RWPE2 (cell line): ENCODE measurements around the gene CADPS.

Experiments used
- ATAC-seq: fragments of 200-7000 bp; cut with Tn5 transposase; 3 replicates; pipeline ENCODE4 v1.9.1; 2021; ENCODE audit warnings: low read depth
- DNase-seq: peaks from one replicate; pipeline ENCODE4 v3.0.0-alpha.2; 2020; ENCODE audit warnings: low spot score
- H3K27ac ChIP-seq: fragments of 450-650 bp; 2 replicates; pipeline ENCODE4 v1.5.1; 2017; ENCODE audit warnings: mild to moderate bottlenecking; ENCODE audit not compliant: poor library complexity, severe bottlenecking
- H3K27me3 ChIP-seq: fragments of 250-450 bp; sonication (Bioruptor Pico); 2 replicates; pipeline ENCODE4 v1.5.1; 2021; ENCODE audit warnings: mild to moderate bottlenecking, moderate library complexity; ENCODE audit not compliant: insufficient read depth, poor library complexity, severe bottlenecking
- H3K36me3 ChIP-seq: fragments of 250-450 bp; sonication (Bioruptor Pico); 2 replicates; pipeline ENCODE4 v1.5.1; 2020; ENCODE audit warnings: low read depth, mild to moderate bottlenecking, moderate library complexity
- H3K4me1 ChIP-seq: fragments of 250-450 bp; sonication (Bioruptor Pico); 2 replicates; pipeline ENCODE4 v1.5.1; 2021; ENCODE audit warnings: mild to moderate bottlenecking, moderate library complexity; ENCODE audit not compliant: insufficient read depth, poor library complexity, severe bottlenecking
- H3K4me3 ChIP-seq: fragments of 250-450 bp; sonication (Bioruptor Pico); 2 replicates; pipeline ENCODE4 v1.5.1; 2021; ENCODE audit warnings: mild to moderate bottlenecking, moderate library complexity; ENCODE audit not compliant: severe bottlenecking
- H3K9me3 ChIP-seq: fragments of 250-450 bp; sonication (Bioruptor Pico); 2 replicates; pipeline ENCODE4 v1.5.1; 2021; ENCODE audit warnings: mild to moderate bottlenecking, moderate library complexity; ENCODE audit not compliant: severe bottlenecking
- CTCF ChIP-seq: fragments of 450-650 bp; IDR thresholded peaks from one replicate; pipeline ENCODE4 v1.5.1; 2017; ENCODE audit warnings: mild to moderate bottlenecking, moderate library complexity; ENCODE audit not compliant: poor library complexity, severe bottlenecking

Gene CADPS

GRCh38 chr3:62761711-62762110 is 113.5 kb downstream of the CADPS start:
- no peak for DNase-seq
- Histone ChIP-seq H3K36me3 (no peaks in the 10 kb centered on the region), H3K27ac (no peak overlapping the region), H3K4me3 (no peak overlapping the region), H3K9me3 (no peaks in the 10 kb centered on the region), H3K4me1 (no peaks in the 10 kb centered on the region), H3K27me3 (no peaks in the 10 kb centered on the region)
- TF ChIP-seq CTCF = no peak
- ATAC-seq = no peak

DNA sequence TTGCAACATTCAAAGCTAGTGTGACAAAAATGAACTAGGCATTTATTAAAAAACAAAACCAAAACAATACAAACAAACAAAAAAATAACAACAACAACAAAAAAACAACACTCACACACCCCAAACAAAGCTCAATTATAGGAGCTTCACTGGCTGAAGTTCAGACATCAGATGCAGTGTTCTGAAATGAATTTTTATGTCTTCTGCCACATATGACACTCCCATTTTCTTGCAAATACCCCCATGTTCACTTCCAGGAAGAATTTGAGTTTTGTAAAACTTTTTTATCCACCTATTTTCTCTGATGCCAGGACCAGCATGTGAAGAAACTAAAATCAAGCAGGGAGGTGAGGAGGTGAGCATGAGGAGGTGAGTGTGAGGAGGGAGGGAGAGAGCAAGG is 113.9 kb downstream of the CADPS start:
- Histone ChIP-seq H3K4me1 (no peaks in the 10 kb centered on the region), H3K9me3 (no peaks in the 10 kb centered on the region), H3K4me3 (no peak overlapping the region), H3K36me3 (no peaks in the 10 kb centered on the region), H3K27ac (no peak overlapping the region), H3K27me3 (no peaks in the 10 kb centered on the region)
- ATAC-seq (no peak), DNase-seq (no peak)
- no peak for TF ChIP-seq CTCF

- Histone ChIP-seq H3K36me3 (no peaks in the 10 kb centered on the region), H3K4me1 (peaks cover 9% of the 10 kb centered on the region), H3K27ac (no peak overlapping the region), H3K27me3 (no peaks in the 10 kb centered on the region), H3K9me3 (no peaks in the 10 kb centered on the region), H3K4me3 (no peak overlapping the region)
- DNase-seq = no peak
- TF ChIP-seq CTCF = no peak
- ATAC-seq = no peak
Observed at GRCh38 chr3:62758296-62759066, 116.7 kb downstream of the CADPS start.

DNA sequence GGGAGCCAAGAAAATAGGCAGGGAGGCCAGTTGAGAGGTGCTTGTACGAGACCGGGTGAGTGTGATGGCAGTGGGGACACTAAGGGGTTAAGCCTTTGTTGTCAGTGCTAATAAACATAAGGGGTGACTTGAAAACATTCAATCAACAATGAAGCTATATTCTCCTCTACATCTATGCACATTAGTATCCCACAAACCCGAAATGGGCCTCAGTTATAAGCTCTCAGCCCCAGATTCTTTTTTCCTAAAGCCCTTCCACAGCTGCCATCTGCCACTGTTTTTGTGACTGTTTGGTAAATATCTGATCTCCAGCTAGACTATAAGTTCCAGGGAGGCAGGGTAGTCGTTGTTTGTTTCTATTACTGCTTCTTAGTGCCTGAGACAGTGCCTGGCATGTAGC is 118.2 kb downstream of the CADPS start:
- Histone ChIP-seq H3K27me3 (no peaks in the 10 kb centered on the region), H3K9me3 (no peaks in the 10 kb centered on the region), H3K4me1 (peaks cover 9% of the 10 kb centered on the region), H3K4me3 (no peak overlapping the region), H3K36me3 (no peaks in the 10 kb centered on the region), H3K27ac (no peak overlapping the region)
- ATAC-seq = no peak
- no peak for DNase-seq
- no peak for TF ChIP-seq CTCF

DNA sequence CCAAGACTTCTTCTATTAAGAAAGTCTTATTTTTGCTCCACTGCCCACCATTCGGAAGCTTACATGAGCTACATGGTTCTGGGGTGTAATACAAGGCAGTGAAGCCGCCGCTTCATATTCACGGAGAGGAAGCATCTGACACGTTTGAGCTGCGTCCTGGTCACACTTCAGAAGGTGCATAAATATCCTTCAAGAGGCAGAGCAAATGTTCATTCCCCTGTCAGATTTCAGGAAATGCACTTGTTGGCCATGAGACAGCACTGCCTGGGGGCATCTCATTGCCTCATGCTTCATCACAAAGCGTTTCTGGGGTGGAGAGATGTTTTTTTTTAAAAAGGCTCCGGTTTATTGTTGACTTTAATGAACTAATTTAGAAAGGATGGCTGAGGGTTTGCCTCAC is 119.9 kb downstream of the CADPS start:
- peak; percentile 59 for DNase-seq
- H3K36me3 ChIP-seq = no peaks in the 10 kb centered on the region
- no peaks in the 10 kb centered on the region for H3K9me3 ChIP-seq
- no peak overlapping the region for H3K27ac ChIP-seq
- H3K4me3 ChIP-seq = no peak overlapping the region
- H3K4me1 ChIP-seq = peaks cover 9% of the 10 kb centered on the region
- TF ChIP-seq CTCF = no peak
- no peaks in the 10 kb centered on the region for H3K27me3 ChIP-seq
- ATAC-seq = peak; percentile 80
